Measurements from ENCODE around the gene EEF1AKMT3.
A peak's percentile ranks its signal among the peaks of the same experiment; 100 is the strongest.
"Not testable (repeated sequence)": the region's sequence is repeated elsewhere in the genome, so short reads cannot be mapped to it uniquely, and the experiment has no call there.

EEF1AKMT3 gene

GRCh38 chr12:57766464-57767304 is 5.7 kb upstream of the EEF1AKMT3 start, which contains the start of gene CYP27B1:
TSS of gene CYP27B1 (minus strand) at chr12:57767078. CDS start at chr12:57767041, 37 bp downstream.
- no peak for DNase-seq

GRCh38 chr12:57767305-57767698 is 5.1 kb upstream of the EEF1AKMT3 start:
- no peak for DNase-seq

GRCh38 chr12:57767876-57768275 is 4.5 kb upstream of the EEF1AKMT3 start:
- DNase-seq: no peak

GRCh38 chr12:57769594-57769993 is 2.8 kb upstream of the EEF1AKMT3 start:
- DNase-seq: no peak

GRCh38 chr12:57770734-57771133 is 1.7 kb upstream of the EEF1AKMT3 start:
- no peak for DNase-seq

GRCh38 chr12:57771236-57771872 is 1.1 kb upstream of the EEF1AKMT3 start:
- peak in 1 of 2 experiments; percentile 86 for DNase-seq

GRCh38 chr12:57771873-57772428 is 463 bp upstream of the EEF1AKMT3 start, which contains the start of gene METTL1:
TSS of gene METTL1 (minus strand) at chr12:57772105. CDS start at chr12:57772083, 22 bp downstream.
- DNase-seq: peak; percentile 92 to 95

GRCh38 chr12:57774634-57775033 is 2.2 kb downstream of the EEF1AKMT3 start:
- DNase-seq: not testable (repeated sequence)

GRCh38 chr12:57775044-57775443 is 2.6 kb downstream of the EEF1AKMT3 start:
- DNase-seq: no peak

GRCh38 chr12:57775563-57776246 is 3.3 kb downstream of the EEF1AKMT3 start:
- DNase-seq: no peak

GRCh38 chr12:57776247-57776587 is 3.8 kb downstream of the EEF1AKMT3 start:
- DNase-seq: no peak

GRCh38 chr12:57777367-57777766 is 5.0 kb downstream of the EEF1AKMT3 start:
- no peak for DNase-seq

- no peak for DNase-seq
These were observed 5.5 kb downstream of the EEF1AKMT3 start for GRCh38 chr12:57777911-57778310.

- no peak for DNase-seq
These were observed 7.3 kb downstream of the EEF1AKMT3 start for GRCh38 chr12:57779736-57780135.

- DNase-seq: no peak
These were observed 8.0 kb downstream of the EEF1AKMT3 start for GRCh38 chr12:57780284-57780897.

- DNase-seq: no peak
These were observed 8.8 kb downstream of the EEF1AKMT3 start for GRCh38 chr12:57781244-57781643.

- no peak for DNase-seq
These were observed 9.4 kb downstream of the EEF1AKMT3 start for GRCh38 chr12:57781801-57782200.

- DNase-seq: no peak
These were observed 9.8 kb downstream of the EEF1AKMT3 start for GRCh38 chr12:57782243-57782607.

- DNase-seq: peak; percentile 90 to 93
These were observed 10.4 kb downstream of the EEF1AKMT3 start, which contains the start of gene TSFM for GRCh38 chr12:57782608-57783465. TSS of gene TSFM (plus strand) at chr12:57782787. CDS start at chr12:57782802, 15 bp downstream.

GRCh38 chr12:57783466-57783801 is 11.0 kb downstream of the EEF1AKMT3 start:
- DNase-seq: no peak

GRCh38 chr12:57783861-57784260 is 11.4 kb downstream of the EEF1AKMT3 start:
- DNase-seq: no peak

GRCh38 chr12:57793920-57794319 is 21.5 kb downstream of the EEF1AKMT3 start:
- DNase-seq: no peak

Measured in NCI-H187 (cell line).